WTC11 (cell line): Measurements from ENCODE around the gene GUCY2C. TPM values are rescaled to one million over a fixed set of nuclear protein-coding genes. Genes with fewer than 3 reads are reported as not detected.

Experiments
- ATAC-seq: fragments of 200-7000 bp; cut with Tn5 transposase; 2 replicates; pipeline ENCODE4 v1.10.0; 2021; ENCODE audit warnings: mild to moderate bottlenecking, moderate library complexity
- CTCF ChIA-PET: fragments of 300-600 bp; sonication (Branson Sonifier 250); formaldehyde crosslinking; loops from one replicate; lab custom pipeline; 2021; ENCODE audit warnings: antibody characterized with exemption; lab: Charles Lee
- POLR2A ChIA-PET: fragments of 350-600 bp; sonication (Branson Sonifier 250); formaldehyde crosslinking; loops from one replicate; lab custom pipeline; 2021; ENCODE audit warnings: antibody characterized with exemption; lab: Charles Lee
- DNase-seq: peaks from one replicate; pipeline ENCODE4 v3.0.0; 2021; ENCODE audit warnings: low spot score
- H3K27ac Mint-ChIP-seq: 2 replicates; pipeline ENCODE4 v1.8.0; 2021; ENCODE audit warnings: mixed read lengths
- H3K27me3 Mint-ChIP-seq: 2 replicates; pipeline ENCODE4 v1.8.0; 2021; ENCODE audit warnings: low read depth, mild to moderate bottlenecking, moderate library complexity, mixed read lengths
- H3K36me3 Mint-ChIP-seq: 2 replicates; pipeline ENCODE4 v1.8.0; 2021; ENCODE audit warnings: mixed read lengths
- H3K4me1 Mint-ChIP-seq: 2 replicates; pipeline ENCODE4 v1.8.0; 2022; ENCODE audit warnings: mixed read lengths
- H3K4me3 Mint-ChIP-seq: 2 replicates; pipeline ENCODE4 v1.8.0; 2021; ENCODE audit warnings: mild to moderate bottlenecking, moderate library complexity, mixed read lengths
- H3K9me3 Mint-ChIP-seq: 2 replicates; pipeline ENCODE4 v1.8.0; 2021; ENCODE audit warnings: mixed read lengths
- AFF4 ChIP-seq: sonication (generic); formaldehyde crosslinking; IDR thresholded peaks from 2 replicates; pipeline ENCODE4 v1.8.1; 2023; ENCODE audit warnings: mild to moderate bottlenecking, missing genetic modification reagents, borderline replicate concordance
- AR ChIP-seq: fragments of 250-450 bp; sonication (Bioruptor Pico); IDR thresholded peaks from 2 replicates; pipeline ENCODE4 v1.9.0; 2021; ENCODE audit warnings: mild to moderate bottlenecking
- CTCF ChIP-seq: fragments of 200-600 bp; IDR thresholded peaks from 2 replicates; pipeline ENCODE4 v1.8.0; 2022; ENCODE audit warnings: antibody characterized with exemption
- EMX1 ChIP-seq: fragments of 250-450 bp; sonication (Bioruptor Pico); IDR thresholded peaks from 2 replicates; pipeline ENCODE4 v1.8.0; 2021; ENCODE audit warnings: mild to moderate bottlenecking
- ESRRA ChIP-seq: sonication (generic); formaldehyde crosslinking; IDR thresholded peaks from 2 replicates; pipeline ENCODE4 v1.8.1; 2022; ENCODE audit warnings: mild to moderate bottlenecking, missing genetic modification reagents, borderline replicate concordance
- NFATC4 ChIP-seq: fragments of 250-450 bp; sonication (Bioruptor Pico); IDR thresholded peaks from 2 replicates; pipeline ENCODE4 v1.9.0; 2021; ENCODE audit warnings: mild to moderate bottlenecking
- OVOL2 ChIP-seq: fragments of 250-450 bp; sonication (Bioruptor Pico); IDR thresholded peaks from 2 replicates; pipeline ENCODE4 v1.9.0; 2021; ENCODE audit warnings: mild to moderate bottlenecking, borderline replicate concordance
- PRRX2 ChIP-seq: fragments of 250-450 bp; sonication (Bioruptor Pico); IDR thresholded peaks from 2 replicates; pipeline ENCODE4 v1.8.0; 2021; ENCODE audit warnings: mild to moderate bottlenecking
- STAT6 ChIP-seq: sonication (generic); formaldehyde crosslinking; conservative IDR thresholded peaks from 2 replicates; pipeline ENCODE4 v1.8.1; 2023; ENCODE audit warnings: mild to moderate bottlenecking, low read depth, missing genetic modification reagents, moderate library complexity
- ZBTB21 ChIP-seq: sonication (generic); formaldehyde crosslinking; IDR thresholded peaks from 2 replicates; pipeline ENCODE4 v1.8.1; 2023; ENCODE audit warnings: mild to moderate bottlenecking, missing genetic modification reagents, borderline replicate concordance
- ZNF121 ChIP-seq: sonication (generic); formaldehyde crosslinking; IDR thresholded peaks from 2 replicates; pipeline ENCODE4 v1.8.0; 2023; ENCODE audit warnings: missing genetic modification reagents
- ZNF263 ChIP-seq: sonication (generic); formaldehyde crosslinking; IDR thresholded peaks from 2 replicates; pipeline ENCODE4 v1.8.1; 2022; ENCODE audit warnings: low read depth, mild to moderate bottlenecking, moderate library complexity, missing genetic modification reagents
- ZNF416 ChIP-seq: fragments of 250-450 bp; sonication (Bioruptor Pico); IDR thresholded peaks from 2 replicates; pipeline ENCODE4 v1.9.0; 2021; ENCODE audit warnings: mild to moderate bottlenecking, inconsistent platforms
- ZNF425 ChIP-seq: fragments of 250-450 bp; sonication (Bioruptor Pico); conservative IDR thresholded peaks from 2 replicates; pipeline ENCODE4 v1.9.0; 2021; ENCODE audit warnings: mild to moderate bottlenecking
- total RNA-seq: library from RNA; stranded (reverse); gene quantifications from 3 replicates; pipeline ENCODE4 v1.2.3, GENCODE V29; 2021

Gene GUCY2C
- total RNA-seq, 1 experiment from 2014 or later = 3.9 TPM

- TF ChIP-seq AR (CRISPR knock-in tag) (peak; percentile 67; the same call in 1 of the 2 replicates), CTCF (no peak), OVOL2 (CRISPR knock-in tag) (no peak), PRRX2 (CRISPR knock-in tag) (0 out of 2 replicates have a peak, but pooled peaks have one; percentile 40), ESRRA (no peak), ZNF121 (CRISPR knock-in tag) (peak; percentile 78; the same call in 1 of the 2 replicates), AFF4 (no peak), ZBTB21 (no peak), ZNF425 (CRISPR knock-in tag) (peak; percentile 60; the same call in 1 of the 2 replicates)
These were observed 671 bp downstream of the GUCY2C start (continued) for GRCh38 chr12:14695715-14696141.

GRCh38 chr12:14694970-14695369 lies 1.4 kb downstream of the GUCY2C start:
- H3K4me3 Mint-ChIP-seq = no peak overlapping the region
- ChIA-PET POLR2A (no interaction called here), CTCF (no interaction called here)
- TF ChIP-seq ZNF416 (CRISPR knock-in tag) = no peak
- TF ChIP-seq NFATC4 (CRISPR knock-in tag) = 0 out of 2 replicates have a peak, but pooled peaks have one; percentile 69
- TF ChIP-seq EMX1 (CRISPR knock-in tag) = peak; percentile 19; the same call in 1 of the 2 replicates
- TF ChIP-seq ZNF425 (CRISPR knock-in tag) = 0 out of 2 replicates have a peak, but pooled peaks have one; percentile 43
- no peak for TF ChIP-seq ZNF263 (CRISPR knock-in tag)
- no peak for TF ChIP-seq STAT6 (CRISPR knock-in tag)
- H3K36me3 Mint-ChIP-seq = peaks cover 51% of the 10 kb centered on the region
- no peak for ATAC-seq
- DNase-seq = no peak
- H3K4me1 Mint-ChIP-seq = peaks cover 31% of the 10 kb centered on the region
- peaks cover 11% of the 10 kb centered on the region for H3K9me3 Mint-ChIP-seq
- peaks cover 20% of the 10 kb centered on the region for H3K27me3 Mint-ChIP-seq
- no peak overlapping the region for H3K27ac Mint-ChIP-seq
